Measurements from ENCODE around the gene TDRD3.

DNA sequence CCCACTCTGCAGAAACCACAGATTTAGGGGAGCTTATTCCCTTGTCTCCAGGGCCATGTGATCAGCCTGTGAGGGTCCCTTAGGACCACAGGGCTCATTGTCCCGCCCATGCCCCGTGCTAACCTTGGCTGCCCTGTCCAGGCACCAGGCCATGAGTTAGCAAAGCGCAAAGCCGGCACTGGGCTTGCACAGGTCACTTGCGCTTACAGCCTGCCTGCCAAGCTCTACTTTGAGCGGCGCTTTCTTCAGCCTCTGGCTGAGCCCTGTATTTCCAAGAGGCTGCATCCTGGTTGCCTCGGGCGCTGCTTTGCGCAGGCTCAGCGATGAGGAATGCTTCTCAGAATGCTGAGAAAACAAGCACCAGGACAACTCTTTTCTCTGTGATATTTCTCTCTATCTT lies 188.0 kb downstream of the TDRD3 start:
- TF ChIP-seq CTCF (IDR thresholded peaks at IDR 0.05) (no peak), POLR2A (IDR thresholded peaks at IDR 0.05) (no peak)

Measured in heart left ventricle (tissue), 13 donors.